Measurements from ENCODE around the gene UBE2J1. TPM values are rescaled to one million over a fixed set of nuclear protein-coding genes. Genes with fewer than 3 reads are reported as not detected.

UBE2J1 gene
- total RNA-seq, 1 donor from 2014 or later, result 31.5 TPM

DNA sequence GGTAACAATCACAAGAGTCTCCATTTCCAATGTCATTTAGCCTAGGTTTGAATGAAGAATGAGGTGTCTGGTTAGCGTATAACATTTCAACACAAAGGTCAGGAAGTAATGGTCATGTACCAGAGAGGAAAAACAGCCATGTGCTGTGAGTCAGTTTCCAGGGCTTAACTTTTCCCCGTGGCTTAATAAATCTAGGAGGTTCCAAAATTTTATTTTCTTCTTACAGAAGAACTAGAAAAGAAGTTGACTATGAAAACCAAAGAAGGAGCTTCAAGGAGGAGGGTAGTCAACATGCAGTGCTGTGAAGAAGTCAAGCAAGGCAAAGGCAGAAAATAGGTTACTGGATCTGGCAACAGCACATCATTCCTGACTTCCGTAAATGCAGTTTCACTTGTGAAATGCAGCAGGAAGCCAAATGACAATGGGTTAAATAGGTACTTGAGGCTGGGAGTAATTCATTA lies 29.0 kb downstream of the UBE2J1 start:
- Mint-ChIP-seq H3K4me3 (ENCODE audit: unreplicated experiment) (no peak overlapping the region), H3K27me3 (ENCODE audit: unreplicated experiment) (peaks cover 4% of the 10 kb centered on the region), H3K9me3 (ENCODE audit: unreplicated experiment) (no peaks in the 10 kb centered on the region), H3K36me3 (ENCODE audit: unreplicated experiment) (peaks cover 8% of the 10 kb centered on the region), H3K4me1 (ENCODE audit: low read depth, unreplicated experiment) (no peaks in the 10 kb centered on the region), H3K27ac (ENCODE audit: unreplicated experiment) (no peak overlapping the region)
- no peak for DNase-seq
- TF ChIP-seq, protein P1, sequence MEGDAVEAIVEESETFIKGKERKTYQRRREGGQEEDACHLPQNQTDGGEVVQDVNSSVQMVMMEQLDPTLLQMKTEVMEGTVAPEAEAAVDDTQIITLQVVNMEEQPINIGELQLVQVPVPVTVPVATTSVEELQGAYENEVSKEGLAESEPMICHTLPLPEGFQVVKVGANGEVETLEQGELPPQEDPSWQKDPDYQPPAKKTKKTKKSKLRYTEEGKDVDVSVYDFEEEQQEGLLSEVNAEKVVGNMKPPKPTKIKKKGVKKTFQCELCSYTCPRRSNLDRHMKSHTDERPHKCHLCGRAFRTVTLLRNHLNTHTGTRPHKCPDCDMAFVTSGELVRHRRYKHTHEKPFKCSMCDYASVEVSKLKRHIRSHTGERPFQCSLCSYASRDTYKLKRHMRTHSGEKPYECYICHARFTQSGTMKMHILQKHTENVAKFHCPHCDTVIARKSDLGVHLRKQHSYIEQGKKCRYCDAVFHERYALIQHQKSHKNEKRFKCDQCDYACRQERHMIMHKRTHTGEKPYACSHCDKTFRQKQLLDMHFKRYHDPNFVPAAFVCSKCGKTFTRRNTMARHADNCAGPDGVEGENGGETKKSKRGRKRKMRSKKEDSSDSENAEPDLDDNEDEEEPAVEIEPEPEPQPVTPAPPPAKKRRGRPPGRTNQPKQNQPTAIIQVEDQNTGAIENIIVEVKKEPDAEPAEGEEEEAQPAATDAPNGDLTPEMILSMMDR (IDR thresholded peaks at IDR 0.05; ENCODE audit: partially characterized antibody, unreplicated experiment), result no peak

DNA sequence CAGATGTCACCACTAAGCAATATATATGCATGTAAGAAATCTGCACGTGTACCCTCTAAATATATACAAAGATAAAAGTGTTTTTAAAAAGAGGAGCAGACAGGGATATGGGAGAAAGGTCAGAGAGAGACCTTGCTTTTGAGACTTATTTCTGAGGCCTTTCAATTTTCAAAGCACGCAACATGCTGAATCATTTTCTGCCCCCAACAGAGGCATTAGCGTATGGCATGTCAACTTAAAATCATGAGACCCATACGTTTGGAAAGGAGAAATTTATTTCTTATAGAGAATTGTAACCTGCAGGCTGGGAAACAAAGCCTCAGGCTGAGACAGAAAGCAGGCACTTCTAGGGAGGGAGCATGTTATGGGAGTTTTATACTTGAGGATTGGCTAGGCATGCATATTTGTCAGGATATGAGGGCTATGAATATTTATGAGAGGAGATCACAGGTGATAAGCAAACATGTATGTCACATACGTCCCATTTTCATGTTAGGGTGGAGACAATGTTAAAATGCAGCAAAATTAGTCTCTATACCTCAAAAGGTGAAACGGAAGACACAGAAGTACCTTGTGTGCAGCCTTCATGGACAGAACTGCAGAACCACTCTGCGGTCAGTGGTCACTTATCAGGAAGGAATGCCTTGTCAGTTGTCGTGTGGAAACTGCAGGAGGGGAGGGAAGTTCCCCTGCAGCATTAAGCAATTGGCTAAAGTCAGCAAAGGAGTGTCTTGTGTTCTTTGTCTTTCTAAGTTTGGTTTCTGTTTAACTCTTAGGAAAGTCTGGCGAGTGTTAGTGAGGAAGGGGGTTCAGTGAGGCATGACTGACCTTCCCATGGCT lies 31.2 kb downstream of the UBE2J1 start:
- TF ChIP-seq, protein P1 (IDR thresholded peaks at IDR 0.05; ENCODE audit: partially characterized antibody, unreplicated experiment), result no peak
- Mint-ChIP-seq H3K27ac (ENCODE audit: unreplicated experiment) (no peak overlapping the region), H3K36me3 (ENCODE audit: unreplicated experiment) (peaks cover 8% of the 10 kb centered on the region), H3K4me1 (ENCODE audit: low read depth, unreplicated experiment) (no peaks in the 10 kb centered on the region), H3K4me3 (ENCODE audit: unreplicated experiment) (no peak overlapping the region), H3K27me3 (ENCODE audit: unreplicated experiment) (peaks cover 4% of the 10 kb centered on the region), H3K9me3 (ENCODE audit: unreplicated experiment) (peaks cover 1% of the 10 kb centered on the region)
- no peak for DNase-seq

DNA sequence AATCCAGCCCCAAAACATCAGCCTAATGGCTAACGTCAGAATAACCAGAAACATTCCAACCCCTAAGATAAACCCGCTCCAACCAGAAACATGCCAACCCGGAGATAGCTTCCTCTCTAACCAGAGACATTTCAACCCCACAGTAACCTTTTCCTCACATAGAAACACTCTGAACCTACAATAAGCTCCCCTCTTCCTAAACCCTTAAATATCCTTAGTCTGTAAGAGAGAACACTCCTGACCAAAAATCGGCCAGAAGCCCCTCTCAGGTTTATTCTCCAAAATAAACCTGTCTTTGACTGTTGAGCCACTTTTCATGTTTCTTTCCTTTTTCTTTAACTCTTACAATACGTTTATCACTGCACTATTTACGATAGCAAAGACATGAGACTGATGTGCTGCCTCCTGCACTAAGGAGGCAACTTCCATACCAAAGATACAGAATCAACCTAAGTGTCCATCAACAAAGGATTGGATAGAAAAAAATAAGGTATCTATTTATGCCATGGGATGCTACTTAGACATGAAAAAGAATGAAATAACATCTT lies 32.4 kb downstream of the UBE2J1 start:
- no peak for DNase-seq
- H3K27ac Mint-ChIP-seq (ENCODE audit: unreplicated experiment), result no peak overlapping the region
- H3K36me3 Mint-ChIP-seq (ENCODE audit: unreplicated experiment), result peaks cover 8% of the 10 kb centered on the region
- H3K4me3 Mint-ChIP-seq (ENCODE audit: unreplicated experiment), result no peak overlapping the region
- H3K4me1 Mint-ChIP-seq (ENCODE audit: low read depth, unreplicated experiment), result peaks cover 8% of the 10 kb centered on the region
- TF ChIP-seq, protein P1 (IDR thresholded peaks at IDR 0.05; ENCODE audit: partially characterized antibody, unreplicated experiment), result no peak
- H3K9me3 Mint-ChIP-seq (ENCODE audit: unreplicated experiment), result peaks cover 1% of the 10 kb centered on the region
- peaks cover 5% of the 10 kb centered on the region for H3K27me3 Mint-ChIP-seq (ENCODE audit: unreplicated experiment)

DNA sequence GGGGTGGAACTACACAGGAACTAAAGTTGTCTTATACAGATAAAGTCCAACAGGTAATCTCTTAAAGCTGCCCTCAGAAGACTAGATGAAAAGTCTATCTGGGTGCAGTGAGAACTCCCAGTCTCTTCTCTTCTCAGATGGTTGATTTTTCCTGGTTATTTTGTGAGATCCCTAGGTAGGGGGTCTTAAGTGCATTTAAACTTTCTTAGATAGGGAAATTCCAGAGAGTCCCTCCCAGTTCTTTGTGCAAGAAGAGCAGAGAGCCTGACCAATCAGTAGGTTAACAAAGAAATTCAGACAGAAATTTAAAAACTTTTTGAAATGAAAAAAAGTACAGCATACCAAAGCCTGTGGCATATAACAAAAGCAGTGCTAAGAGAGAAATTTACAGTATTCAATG lies 35.5 kb downstream of the UBE2J1 start:
- no peak for DNase-seq
- Mint-ChIP-seq H3K36me3 (ENCODE audit: unreplicated experiment) (peaks cover 8% of the 10 kb centered on the region), H3K4me3 (ENCODE audit: unreplicated experiment) (no peak overlapping the region), H3K27me3 (ENCODE audit: unreplicated experiment) (peaks cover 7% of the 10 kb centered on the region), H3K9me3 (ENCODE audit: unreplicated experiment) (peaks cover 4% of the 10 kb centered on the region), H3K4me1 (ENCODE audit: low read depth, unreplicated experiment) (peaks cover 19% of the 10 kb centered on the region), H3K27ac (ENCODE audit: unreplicated experiment) (no peak overlapping the region)
- TF ChIP-seq, protein P1 (IDR thresholded peaks at IDR 0.05; ENCODE audit: partially characterized antibody, unreplicated experiment), result no peak
